ENCODE data around the gene SLC25A42.
"Not testable (repeated sequence)": the region's sequence is repeated elsewhere in the genome, so short reads cannot be mapped to it uniquely, and the experiment has no call there.

SLC25A42 gene

GRCh38 chr19:19068659-19069654, 5.2 kb downstream of the SLC25A42 start:
- DNase-seq (ENCODE audit: low read depth) = no peak

GRCh38 chr19:19071897-19072296, 8.1 kb downstream of the SLC25A42 start:
- no peak for DNase-seq (ENCODE audit: low read depth)

GRCh38 chr19:19074196-19074882, 10.5 kb downstream of the SLC25A42 start:
- DNase-seq (ENCODE audit: low read depth) = no peak

- DNase-seq (ENCODE audit: low read depth) = no peak
Measured at GRCh38 chr19:19075126-19075525, 11.3 kb downstream of the SLC25A42 start.

GRCh38 chr19:19076476-19076875, 12.7 kb downstream of the SLC25A42 start:
- DNase-seq (ENCODE audit: low read depth) = no peak

GRCh38 chr19:19077103-19077502, 13.3 kb downstream of the SLC25A42 start:
- no peak for DNase-seq (ENCODE audit: low read depth)

GRCh38 chr19:19078801-19079200, 15.0 kb downstream of the SLC25A42 start:
- DNase-seq (ENCODE audit: low read depth) = no peak

GRCh38 chr19:19079571-19079970, 15.8 kb downstream of the SLC25A42 start:
- no peak for DNase-seq (ENCODE audit: low read depth)

- DNase-seq (ENCODE audit: low read depth) = no peak
Measured at GRCh38 chr19:19081642-19082151, 17.9 kb downstream of the SLC25A42 start.

- no peak for DNase-seq (ENCODE audit: low read depth)
Measured at GRCh38 chr19:19083413-19084178, 19.8 kb downstream of the SLC25A42 start.

GRCh38 chr19:19087676-19088075, 23.9 kb downstream of the SLC25A42 start:
- no peak for DNase-seq (ENCODE audit: low read depth)

- no peak for DNase-seq (ENCODE audit: low read depth)
Measured at GRCh38 chr19:19094513-19094912, 30.7 kb downstream of the SLC25A42 start.

- no peak for DNase-seq (ENCODE audit: low read depth)
Measured at GRCh38 chr19:19095691-19096090, 31.9 kb downstream of the SLC25A42 start.

- no peak for DNase-seq (ENCODE audit: low read depth)
Measured at GRCh38 chr19:19096641-19097627, 33.1 kb downstream of the SLC25A42 start.

GRCh38 chr19:19098084-19098702, 34.4 kb downstream of the SLC25A42 start:
- DNase-seq (ENCODE audit: low read depth) = no peak

GRCh38 chr19:19098703-19099632, 35.2 kb downstream of the SLC25A42 start:
- no peak for DNase-seq (ENCODE audit: low read depth)

- DNase-seq (ENCODE audit: low read depth) = no peak
Measured at GRCh38 chr19:19101540-19101939, 37.7 kb downstream of the SLC25A42 start.

- not testable (repeated sequence) for DNase-seq (ENCODE audit: low read depth)
Measured at GRCh38 chr19:19102566-19102965, 38.8 kb downstream of the SLC25A42 start.

- no peak for DNase-seq (ENCODE audit: low read depth)
Measured at GRCh38 chr19:19103167-19103566, 39.4 kb downstream of the SLC25A42 start.

Measured in stimulated activated CD8-positive, alpha-beta memory T cell treated with anti-CD3 and anti-CD28 coated beads, Interleukin-15, amount 100 ng/mL, for 24 hours (primary cell).